DND-41 (cell line): ENCODE measurements around the gene RIBC2.

Source experiments
- EZH2 ChIP-seq: IDR thresholded peaks from 3 replicates; pipeline ENCODE4 v1.6.1; 2012; ENCODE audit warnings: borderline replicate concordance, low read depth, mild to moderate bottlenecking, moderate library complexity, low read length, inconsistent platforms; ENCODE audit not compliant: severe bottlenecking
- TF ChIP-seq, protein P1 (sequence below): IDR thresholded peaks from 2 replicates; pipeline ENCODE4 v1.5.1; 2012; ENCODE audit warnings: borderline replicate concordance, low read length, moderate library complexity, mild to moderate bottlenecking; ENCODE audit not compliant: poor library complexity, severe bottlenecking; ENCODE audit errors: extremely low read depth

GRCh38 chr22:45429424-45429823, 15.9 kb downstream of the RIBC2 start:
- TF ChIP-seq, protein P1, sequence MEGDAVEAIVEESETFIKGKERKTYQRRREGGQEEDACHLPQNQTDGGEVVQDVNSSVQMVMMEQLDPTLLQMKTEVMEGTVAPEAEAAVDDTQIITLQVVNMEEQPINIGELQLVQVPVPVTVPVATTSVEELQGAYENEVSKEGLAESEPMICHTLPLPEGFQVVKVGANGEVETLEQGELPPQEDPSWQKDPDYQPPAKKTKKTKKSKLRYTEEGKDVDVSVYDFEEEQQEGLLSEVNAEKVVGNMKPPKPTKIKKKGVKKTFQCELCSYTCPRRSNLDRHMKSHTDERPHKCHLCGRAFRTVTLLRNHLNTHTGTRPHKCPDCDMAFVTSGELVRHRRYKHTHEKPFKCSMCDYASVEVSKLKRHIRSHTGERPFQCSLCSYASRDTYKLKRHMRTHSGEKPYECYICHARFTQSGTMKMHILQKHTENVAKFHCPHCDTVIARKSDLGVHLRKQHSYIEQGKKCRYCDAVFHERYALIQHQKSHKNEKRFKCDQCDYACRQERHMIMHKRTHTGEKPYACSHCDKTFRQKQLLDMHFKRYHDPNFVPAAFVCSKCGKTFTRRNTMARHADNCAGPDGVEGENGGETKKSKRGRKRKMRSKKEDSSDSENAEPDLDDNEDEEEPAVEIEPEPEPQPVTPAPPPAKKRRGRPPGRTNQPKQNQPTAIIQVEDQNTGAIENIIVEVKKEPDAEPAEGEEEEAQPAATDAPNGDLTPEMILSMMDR = no peak
- TF ChIP-seq EZH2 = no peak
